ENCODE results near the gene ZNF638.

ZNF638 gene

DNA sequence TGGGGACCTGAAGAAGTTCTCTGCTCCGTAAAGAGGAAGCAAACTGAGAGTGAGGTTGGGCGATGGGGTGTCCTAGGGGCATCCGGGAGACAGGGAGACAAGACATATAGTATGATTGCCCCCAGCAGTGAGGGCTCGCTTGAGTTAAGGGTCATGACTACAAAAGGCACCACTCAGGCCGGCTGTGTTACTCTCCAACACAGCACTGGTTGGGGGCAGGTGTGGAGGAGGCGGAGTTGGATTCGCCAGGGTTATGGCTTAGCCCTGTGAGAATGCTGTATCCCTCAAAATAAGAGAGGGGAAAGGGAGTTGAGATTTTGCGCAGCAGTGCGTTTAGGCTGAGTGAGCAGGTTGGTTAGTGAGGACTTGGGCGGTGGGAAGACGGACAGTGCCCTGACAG lies 133.8 kb downstream of the ZNF638 start:
- Histone ChIP-seq H3K4me3 (ENCODE audit: low read depth in 1 of 5, low read length in 5 of 5) (peak overlapping the region in 1 of 5 donors; percentile 86), H3K36me3 (ENCODE audit: control insufficient read depth in 5 of 5, insufficient read depth in 5 of 5, low read length in 5 of 5) (no peaks in the 10 kb centered on the region), H3K9ac (ENCODE audit: low read length in 5 of 5) (no peak overlapping the region), H3K27ac (ENCODE audit: low read depth, low read length) (no peak overlapping the region), H3K4me1 (ENCODE audit: control insufficient read depth in 5 of 5, insufficient read depth in 5 of 5, low read length in 5 of 5) (peaks cover 2 to 59% (median 25%) of the 10 kb centered on the region in 5 donors), H3K9me3 (ENCODE audit: control insufficient read depth in 5 of 5, low read length in 5 of 5) (no peaks in the 10 kb centered on the region), H3K27me3 (ENCODE audit: control insufficient read depth in 5 of 5, insufficient read depth in 4 of 5, low read length in 5 of 5) (peaks cover 7 to 30% (median 18%) of the 10 kb centered on the region in 5 donors)

DNA sequence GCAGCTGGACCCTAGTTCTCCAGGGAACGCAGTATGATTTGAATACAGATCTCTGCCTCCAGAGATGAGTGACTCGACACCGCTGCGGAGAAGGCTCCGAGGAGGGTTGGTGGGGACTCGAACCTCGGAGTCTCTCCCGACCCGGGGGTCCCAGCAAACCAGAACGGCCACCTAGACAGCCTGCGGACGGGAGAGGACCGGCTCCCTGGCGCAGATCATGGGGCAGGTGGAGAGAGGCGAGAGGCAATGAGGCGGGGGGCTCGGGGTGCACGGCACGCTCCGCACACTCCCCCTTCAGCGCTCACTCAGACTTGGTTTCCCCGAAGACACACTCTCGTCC lies 134.3 kb downstream of the ZNF638 start:
- peak overlapping the region in 1 of 5 donors; percentile 79 for H3K9ac ChIP-seq (ENCODE audit: low read length in 5 of 5)

DNA sequence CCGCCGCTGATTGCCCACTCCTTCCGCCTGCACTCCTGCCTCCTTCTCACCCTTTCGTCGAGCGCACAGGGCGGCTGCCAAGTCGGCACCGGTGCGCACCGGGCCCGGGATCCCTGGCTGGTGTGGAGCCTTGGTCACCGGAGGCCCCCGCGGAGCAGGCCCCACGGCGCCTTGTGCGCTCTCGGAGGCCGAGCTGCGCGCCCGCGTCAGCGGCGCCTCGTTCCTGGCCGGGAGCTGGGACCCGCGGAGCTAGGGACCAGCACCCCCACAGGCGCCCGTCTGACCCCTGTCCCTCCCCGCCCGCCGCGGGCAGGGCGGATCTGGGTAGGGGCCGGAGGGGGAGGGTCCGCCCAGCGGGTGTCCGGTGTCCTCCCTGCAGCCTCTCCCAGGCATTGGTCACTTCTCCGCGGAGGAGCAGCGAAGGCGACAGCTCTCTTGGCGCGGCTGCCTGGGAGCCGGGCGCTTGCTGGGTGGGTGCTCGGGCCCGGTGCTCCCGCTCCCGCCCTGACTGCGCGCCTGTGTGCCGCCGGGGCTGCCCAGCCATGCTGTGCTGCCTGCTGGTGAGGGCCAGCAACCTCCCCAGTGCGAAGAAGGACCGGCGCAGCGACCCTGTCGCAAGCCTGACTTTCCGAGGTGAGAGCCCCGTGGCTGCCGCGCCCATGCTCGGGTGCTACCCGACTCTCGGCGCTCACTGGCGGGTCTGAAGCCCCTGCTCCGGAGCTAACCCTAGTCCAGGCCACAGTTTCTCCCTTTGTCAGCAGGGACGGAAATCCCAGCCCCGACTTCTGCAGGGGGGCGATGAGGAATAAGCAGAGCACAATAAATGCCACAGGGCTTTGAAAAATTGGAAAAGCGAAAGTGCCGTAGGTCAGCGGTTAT lies 135.0 kb downstream of the ZNF638 start:
- H3K27ac ChIP-seq (ENCODE audit: low read depth, low read length) = peak overlapping the region; percentile 60
- H3K9ac ChIP-seq (ENCODE audit: low read length in 5 of 5) = peak overlapping the region in 4 of 5 donors; percentile 63 to 79 (median 68)
- H3K27me3 ChIP-seq (ENCODE audit: control insufficient read depth in 5 of 5, insufficient read depth in 4 of 5, low read length in 5 of 5) = peaks cover 7 to 30% (median 18%) of the 10 kb centered on the region in 5 donors
- H3K9me3 ChIP-seq (ENCODE audit: control insufficient read depth in 5 of 5, low read length in 5 of 5) = no peaks in the 10 kb centered on the region
- H3K36me3 ChIP-seq (ENCODE audit: control insufficient read depth in 5 of 5, insufficient read depth in 5 of 5, low read length in 5 of 5) = no peaks in the 10 kb centered on the region
- peaks cover 2 to 48% (median 23%) of the 10 kb centered on the region in 5 donors for H3K4me1 ChIP-seq (ENCODE audit: control insufficient read depth in 5 of 5, insufficient read depth in 5 of 5, low read length in 5 of 5)
- peak overlapping the region; percentile 66 to 87 (median 75) for H3K4me3 ChIP-seq (ENCODE audit: low read depth in 1 of 5, low read length in 5 of 5)

More for the DNA sequence above, 134.3 kb downstream of the ZNF638 start:
- H3K4me3 ChIP-seq (ENCODE audit: low read depth in 1 of 5, low read length in 5 of 5) = peak overlapping the region in 4 of 5 donors; percentile 66 to 87 (median 80)
- no peaks in the 10 kb centered on the region for H3K36me3 ChIP-seq (ENCODE audit: control insufficient read depth in 5 of 5, insufficient read depth in 5 of 5, low read length in 5 of 5)
- no peaks in the 10 kb centered on the region for H3K9me3 ChIP-seq (ENCODE audit: control insufficient read depth in 5 of 5, low read length in 5 of 5)
- H3K27ac ChIP-seq (ENCODE audit: low read depth, low read length) = no peak overlapping the region
- peaks cover 2 to 54% (median 25%) of the 10 kb centered on the region in 5 donors for H3K4me1 ChIP-seq (ENCODE audit: control insufficient read depth in 5 of 5, insufficient read depth in 5 of 5, low read length in 5 of 5)
- peaks cover 7 to 30% (median 18%) of the 10 kb centered on the region in 5 donors for H3K27me3 ChIP-seq (ENCODE audit: control insufficient read depth in 5 of 5, insufficient read depth in 4 of 5, low read length in 5 of 5)

DNA sequence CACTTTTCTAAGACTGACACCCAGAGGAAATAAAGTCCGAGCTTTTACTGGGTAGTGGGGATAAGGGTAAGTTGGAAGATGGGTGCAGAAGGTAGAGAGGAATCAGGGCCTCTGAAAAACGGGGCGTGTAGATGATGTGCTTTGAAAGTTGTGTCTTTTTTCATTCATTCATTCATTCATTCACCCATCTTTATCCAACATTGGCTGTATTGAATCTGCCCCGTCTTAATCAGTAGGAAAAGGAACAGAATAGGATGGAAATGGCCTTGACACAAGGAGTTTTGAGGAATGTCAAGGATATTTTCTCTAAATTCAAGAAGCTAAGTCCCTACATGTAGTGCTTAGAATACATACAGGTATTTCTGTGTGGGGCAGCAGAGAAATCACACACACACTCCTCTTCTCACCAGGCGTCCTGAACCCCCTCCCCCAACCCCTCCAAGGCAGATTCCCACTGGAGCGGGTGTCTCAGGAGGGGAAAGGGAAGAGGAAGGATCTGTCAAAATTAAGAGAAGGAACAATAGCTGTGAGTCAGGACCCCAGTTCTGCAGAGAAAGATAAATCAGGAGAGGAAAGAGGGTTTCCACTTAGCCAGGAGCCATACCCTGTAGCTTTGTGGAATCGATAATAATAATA lies 135.7 kb downstream of the ZNF638 start:
- H3K27me3 ChIP-seq (ENCODE audit: control insufficient read depth in 5 of 5, insufficient read depth in 4 of 5, low read length in 5 of 5) = peaks cover 7 to 30% (median 18%) of the 10 kb centered on the region in 5 donors
- peak overlapping the region; percentile 66 to 87 (median 75) for H3K4me3 ChIP-seq (ENCODE audit: low read depth in 1 of 5, low read length in 5 of 5)
- peak overlapping the region in 4 of 5 donors; percentile 48 to 79 (median 68) for H3K9ac ChIP-seq (ENCODE audit: low read length in 5 of 5)
- H3K27ac ChIP-seq (ENCODE audit: low read depth, low read length) = peak overlapping the region; percentile 60
- H3K36me3 ChIP-seq (ENCODE audit: control insufficient read depth in 5 of 5, insufficient read depth in 5 of 5, low read length in 5 of 5) = no peaks in the 10 kb centered on the region
- peaks cover 2 to 46% (median 22%) of the 10 kb centered on the region in 5 donors for H3K4me1 ChIP-seq (ENCODE audit: control insufficient read depth in 5 of 5, insufficient read depth in 5 of 5, low read length in 5 of 5)
- H3K9me3 ChIP-seq (ENCODE audit: control insufficient read depth in 5 of 5, low read length in 5 of 5) = no peaks in the 10 kb centered on the region

DNA sequence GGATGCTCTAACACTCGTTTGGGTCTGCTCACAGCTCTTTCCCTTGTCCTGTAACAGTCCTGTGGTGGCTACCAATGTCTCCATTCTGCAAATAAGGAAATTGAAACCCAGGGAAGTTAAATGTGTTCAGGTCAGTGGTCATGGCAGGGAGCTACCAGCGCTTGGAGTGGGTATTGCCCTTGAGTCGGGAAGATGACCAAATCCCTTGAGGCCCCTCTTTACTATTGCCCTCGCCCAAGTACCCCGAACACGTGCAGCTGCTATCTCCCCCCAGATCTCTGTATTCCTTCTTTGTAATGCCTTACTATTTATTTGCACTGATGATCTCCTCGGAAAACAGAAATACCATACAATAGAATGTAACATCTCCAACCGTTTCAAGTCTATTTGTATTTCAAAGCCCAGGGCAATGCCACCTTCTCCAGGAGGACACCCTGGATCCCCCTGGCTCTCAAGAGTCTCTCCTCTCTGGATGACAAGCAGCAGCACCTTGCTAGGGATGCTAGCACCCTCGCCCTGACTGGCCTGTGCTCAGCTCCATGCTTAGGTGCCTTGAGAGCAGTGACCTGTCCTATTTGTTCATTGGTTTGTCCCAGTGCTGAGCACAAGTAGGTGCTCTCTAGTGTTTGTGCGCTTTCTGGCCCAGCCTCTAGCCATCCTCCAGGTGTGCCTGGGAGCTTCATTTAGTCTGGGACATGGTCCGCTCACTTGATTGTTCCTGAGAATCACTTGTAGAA lies 136.9 kb downstream of the ZNF638 start:
- H3K4me1 ChIP-seq (ENCODE audit: control insufficient read depth in 5 of 5, insufficient read depth in 5 of 5, low read length in 5 of 5) = peaks cover 3 to 51% (median 22%) of the 10 kb centered on the region in 5 donors
- H3K27me3 ChIP-seq (ENCODE audit: control insufficient read depth in 5 of 5, insufficient read depth in 4 of 5, low read length in 5 of 5) = peaks cover 7 to 27% (median 18%) of the 10 kb centered on the region in 5 donors
- no peak overlapping the region for H3K27ac ChIP-seq (ENCODE audit: low read depth, low read length)
- no peak overlapping the region for H3K9ac ChIP-seq (ENCODE audit: low read length in 5 of 5)
- H3K36me3 ChIP-seq (ENCODE audit: control insufficient read depth in 5 of 5, insufficient read depth in 5 of 5, low read length in 5 of 5) = no peaks in the 10 kb centered on the region
- no peaks in the 10 kb centered on the region for H3K9me3 ChIP-seq (ENCODE audit: control insufficient read depth in 5 of 5, low read length in 5 of 5)
- H3K4me3 ChIP-seq (ENCODE audit: low read depth in 1 of 5, low read length in 5 of 5) = peak overlapping the region in 4 of 5 donors; percentile 30 to 86 (median 44)

DNA sequence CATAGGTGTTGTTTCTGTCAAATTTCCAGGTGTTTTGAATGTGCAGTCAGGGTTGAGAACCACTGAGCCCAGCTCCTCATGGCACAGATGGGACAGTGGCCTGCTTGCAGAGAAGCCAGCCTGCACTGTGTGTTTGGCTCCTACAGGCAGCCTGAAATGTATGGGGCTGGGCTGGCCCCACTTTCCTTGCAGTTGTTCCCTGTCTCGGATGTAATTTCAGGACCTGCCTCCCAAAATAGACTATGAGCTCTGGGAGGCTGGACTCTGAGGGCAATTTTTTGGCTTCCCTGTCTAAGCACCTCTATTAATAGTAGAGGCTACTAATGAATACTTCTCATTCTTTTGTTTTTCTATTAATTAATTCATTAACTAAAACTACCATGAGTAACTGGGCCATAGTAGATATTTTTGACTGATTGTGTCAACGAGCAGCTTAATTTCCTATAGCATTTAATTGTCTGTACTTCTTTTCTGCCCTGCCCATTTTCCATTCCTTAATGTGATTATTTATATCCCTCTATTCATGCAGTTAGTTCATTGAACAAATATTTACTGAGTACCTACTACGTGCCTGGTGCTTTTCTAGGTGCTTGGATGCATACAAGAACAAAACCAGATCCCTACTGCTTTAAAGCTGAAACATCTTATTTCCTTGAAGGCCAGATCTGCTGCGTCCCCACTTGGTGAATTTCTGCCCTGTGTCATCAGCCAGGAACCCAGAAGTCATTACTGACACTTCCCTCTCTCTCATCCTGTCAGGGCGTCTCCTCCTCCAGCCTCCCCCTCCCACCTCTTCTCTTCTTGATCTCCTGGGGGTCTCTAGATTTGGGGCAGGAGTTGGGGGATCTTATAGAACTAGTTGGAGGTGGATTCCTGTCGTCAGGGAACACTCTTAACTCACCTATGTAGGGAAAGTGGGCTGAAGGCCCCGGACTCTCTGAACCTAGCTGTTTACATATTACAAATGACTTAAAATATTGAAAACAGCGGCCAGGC lies 138.1 kb downstream of the ZNF638 start:
- H3K27ac ChIP-seq (ENCODE audit: low read depth, low read length) = no peak overlapping the region
- H3K27me3 ChIP-seq (ENCODE audit: control insufficient read depth in 5 of 5, insufficient read depth in 4 of 5, low read length in 5 of 5) = peaks cover 0 to 22% (median 17%) of the 10 kb centered on the region in 5 donors
- peak overlapping the region in 1 of 5 donors; percentile 86 for H3K4me3 ChIP-seq (ENCODE audit: low read depth in 1 of 5, low read length in 5 of 5)
- no peak overlapping the region for H3K9ac ChIP-seq (ENCODE audit: low read length in 5 of 5)
- no peaks in the 10 kb centered on the region for H3K36me3 ChIP-seq (ENCODE audit: control insufficient read depth in 5 of 5, insufficient read depth in 5 of 5, low read length in 5 of 5)
- no peaks in the 10 kb centered on the region for H3K9me3 ChIP-seq (ENCODE audit: control insufficient read depth in 5 of 5, low read length in 5 of 5)
- H3K4me1 ChIP-seq (ENCODE audit: control insufficient read depth in 5 of 5, insufficient read depth in 5 of 5, low read length in 5 of 5) = peaks cover 5 to 60% (median 22%) of the 10 kb centered on the region in 5 donors

DNA sequence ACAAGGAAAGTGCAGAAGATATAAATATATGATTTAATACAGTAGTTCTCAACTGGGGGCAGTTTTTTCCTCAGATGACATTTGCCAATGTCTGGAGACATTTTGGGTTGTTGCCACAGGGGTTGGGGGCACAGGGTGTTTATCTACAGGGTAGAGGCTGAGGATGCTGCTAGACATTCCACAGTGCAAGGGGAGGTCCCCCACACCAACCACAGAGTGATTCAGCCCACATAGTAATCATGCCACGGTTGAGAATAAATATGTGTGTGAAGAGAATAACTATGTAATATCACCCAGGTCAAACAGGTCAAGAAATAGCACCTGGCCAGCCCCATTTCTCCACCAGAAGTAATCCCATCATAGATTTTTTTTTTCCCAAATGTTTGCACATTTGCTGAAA lies 139.7 kb downstream of the ZNF638 start:
- Histone ChIP-seq H3K4me3 (ENCODE audit: low read depth in 1 of 5, low read length in 5 of 5) (no peak overlapping the region), H3K27ac (ENCODE audit: low read depth, low read length) (no peak overlapping the region), H3K9ac (ENCODE audit: low read length in 5 of 5) (no peak overlapping the region), H3K9me3 (ENCODE audit: control insufficient read depth in 5 of 5, low read length in 5 of 5) (no peaks in the 10 kb centered on the region), H3K4me1 (ENCODE audit: control insufficient read depth in 5 of 5, insufficient read depth in 5 of 5, low read length in 5 of 5) (peaks cover 7 to 63% (median 22%) of the 10 kb centered on the region in 5 donors), H3K36me3 (ENCODE audit: control insufficient read depth in 5 of 5, insufficient read depth in 5 of 5, low read length in 5 of 5) (no peaks in the 10 kb centered on the region), H3K27me3 (ENCODE audit: control insufficient read depth in 5 of 5, insufficient read depth in 4 of 5, low read length in 5 of 5) (peaks cover 0 to 8% (median 5%) of the 10 kb centered on the region in 5 donors)

DNA sequence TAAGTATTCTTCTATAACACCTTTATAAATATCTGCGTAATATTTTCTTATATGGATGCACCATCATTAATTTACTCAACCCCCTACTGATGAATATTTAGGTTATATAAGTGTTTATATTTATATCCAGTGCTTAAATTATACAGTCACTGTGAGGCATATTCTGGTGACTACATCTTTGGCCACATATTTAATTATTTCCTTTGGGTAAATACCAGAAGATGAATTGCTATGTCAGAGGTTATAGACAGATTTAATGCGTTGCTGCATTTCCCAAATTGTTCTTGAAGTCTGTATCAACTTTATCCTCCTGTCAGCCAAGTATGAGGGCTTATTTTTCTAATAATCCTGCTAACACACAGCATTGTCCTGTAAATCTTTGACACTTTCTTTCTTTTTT lies 140.4 kb downstream of the ZNF638 start:
- H3K4me3 ChIP-seq (ENCODE audit: low read depth in 1 of 5, low read length in 5 of 5) = no peak overlapping the region
- H3K4me1 ChIP-seq (ENCODE audit: control insufficient read depth in 5 of 5, insufficient read depth in 5 of 5, low read length in 5 of 5) = peaks cover 3 to 55% (median 15%) of the 10 kb centered on the region in 5 donors
- H3K36me3 ChIP-seq (ENCODE audit: control insufficient read depth in 5 of 5, insufficient read depth in 5 of 5, low read length in 5 of 5) = no peaks in the 10 kb centered on the region
- H3K9ac ChIP-seq (ENCODE audit: low read length in 5 of 5) = no peak overlapping the region
- H3K27ac ChIP-seq (ENCODE audit: low read depth, low read length) = no peak overlapping the region
- no peaks in the 10 kb centered on the region for H3K9me3 ChIP-seq (ENCODE audit: control insufficient read depth in 5 of 5, low read length in 5 of 5)
- peaks cover 0 to 7% (median 5%) of the 10 kb centered on the region in 5 donors for H3K27me3 ChIP-seq (ENCODE audit: control insufficient read depth in 5 of 5, insufficient read depth in 4 of 5, low read length in 5 of 5)
